Measurements from ENCODE around the gene ZNF652. TPM values are rescaled to one million over a fixed set of nuclear protein-coding genes. Genes with fewer than 3 reads are reported as not detected.

The ZNF652 gene
- total RNA-seq, 2 experiments from 2014 or later = 33.7 to 34.9 TPM

DNA sequence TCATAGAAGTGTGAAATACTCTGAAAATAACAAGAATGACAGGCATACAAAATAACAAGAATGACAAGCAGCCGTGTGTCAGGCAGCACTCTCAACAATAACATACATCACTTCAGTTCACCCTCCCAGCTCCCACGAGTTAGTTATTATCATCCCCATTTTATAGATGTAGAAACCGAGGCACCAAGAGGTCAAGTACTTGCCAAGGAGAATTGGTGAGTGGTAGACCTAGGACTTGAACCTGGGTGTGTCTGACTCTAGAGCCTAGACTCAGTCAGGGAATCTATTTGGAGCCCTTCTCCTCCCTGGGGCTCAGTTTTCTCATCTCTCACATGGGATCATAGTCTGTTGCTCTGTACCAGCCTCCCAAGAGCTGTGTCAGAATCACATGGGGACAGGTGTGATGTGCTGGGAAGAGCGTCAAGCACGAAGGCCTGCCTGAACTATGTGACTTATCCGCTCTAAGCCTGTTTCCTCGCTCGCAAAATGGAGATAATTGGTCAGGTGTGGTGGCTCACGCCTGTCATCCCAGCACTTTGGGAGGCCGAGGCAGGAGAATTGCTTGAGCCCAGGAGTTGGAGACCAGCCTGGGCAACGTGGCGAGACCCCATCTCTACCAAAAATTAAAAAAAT, 112.0 kb downstream of the ZNF652 start:
- H3K36me3 Mint-ChIP-seq (ENCODE audit: low read depth) = no peaks in the 10 kb centered on the region
- intact Hi-C loops (cut with DNase I, micrococcal nuclease) = no loop called here
- no peak for ATAC-seq (ENCODE audit: poor library complexity)

DNA sequence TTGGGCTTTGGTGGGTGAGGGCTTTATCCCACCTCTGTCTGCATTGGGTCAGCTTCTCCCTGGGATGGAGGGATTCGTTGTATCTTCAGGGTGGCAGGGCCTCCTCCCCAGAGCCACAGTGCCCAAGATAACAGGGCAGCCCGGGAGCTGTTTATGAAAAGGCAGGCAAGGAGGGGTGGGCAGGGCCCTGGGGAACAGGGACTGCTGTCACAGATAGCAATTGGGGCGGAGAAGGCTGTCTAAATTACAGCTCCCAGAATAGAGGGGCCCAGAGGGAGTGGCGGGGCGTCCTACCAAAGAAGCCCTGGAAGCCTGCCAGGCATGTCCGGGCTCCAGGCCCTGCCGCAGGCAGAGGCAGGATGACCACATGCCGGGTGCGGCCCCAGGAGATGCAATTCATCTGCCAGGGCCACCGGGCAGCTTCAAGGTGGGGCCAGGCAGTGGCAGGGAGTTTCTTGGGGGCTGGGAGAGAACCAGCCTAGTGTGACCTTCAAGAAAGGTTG, 112.7 kb downstream of the ZNF652 start:
- TF ChIP-seq, protein P1, sequence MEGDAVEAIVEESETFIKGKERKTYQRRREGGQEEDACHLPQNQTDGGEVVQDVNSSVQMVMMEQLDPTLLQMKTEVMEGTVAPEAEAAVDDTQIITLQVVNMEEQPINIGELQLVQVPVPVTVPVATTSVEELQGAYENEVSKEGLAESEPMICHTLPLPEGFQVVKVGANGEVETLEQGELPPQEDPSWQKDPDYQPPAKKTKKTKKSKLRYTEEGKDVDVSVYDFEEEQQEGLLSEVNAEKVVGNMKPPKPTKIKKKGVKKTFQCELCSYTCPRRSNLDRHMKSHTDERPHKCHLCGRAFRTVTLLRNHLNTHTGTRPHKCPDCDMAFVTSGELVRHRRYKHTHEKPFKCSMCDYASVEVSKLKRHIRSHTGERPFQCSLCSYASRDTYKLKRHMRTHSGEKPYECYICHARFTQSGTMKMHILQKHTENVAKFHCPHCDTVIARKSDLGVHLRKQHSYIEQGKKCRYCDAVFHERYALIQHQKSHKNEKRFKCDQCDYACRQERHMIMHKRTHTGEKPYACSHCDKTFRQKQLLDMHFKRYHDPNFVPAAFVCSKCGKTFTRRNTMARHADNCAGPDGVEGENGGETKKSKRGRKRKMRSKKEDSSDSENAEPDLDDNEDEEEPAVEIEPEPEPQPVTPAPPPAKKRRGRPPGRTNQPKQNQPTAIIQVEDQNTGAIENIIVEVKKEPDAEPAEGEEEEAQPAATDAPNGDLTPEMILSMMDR (IDR thresholded peaks at IDR 0.05) = no peak
- Mint-ChIP-seq H3K27me3 (peaks cover 17% of the 10 kb centered on the region), H3K9me3 (no peaks in the 10 kb centered on the region), H3K36me3 (ENCODE audit: low read depth) (no peaks in the 10 kb centered on the region), H3K4me1 (ENCODE audit: low read depth) (no peaks in the 10 kb centered on the region), H3K27ac (no peak overlapping the region), H3K4me3 (no peak overlapping the region)
- intact Hi-C loops (cut with DNase I, micrococcal nuclease) = no loop called here
- ATAC-seq (ENCODE audit: poor library complexity) (no peak), DNase-seq (no peak)
- Histone ChIP-seq H3K9me3 (ENCODE audit: control insufficient read depth in 1 of 2, insufficient read depth in 1 of 2, low read length in 2 of 2) (no peaks in the 10 kb centered on the region), H3K27me3 (ENCODE audit: control insufficient read depth in 1 of 2, insufficient read depth in 2 of 2, low read length in 2 of 2) (peaks cover 0 to 3% of the 10 kb centered on the region in 2 experiments), H3K4me3 (ENCODE audit: low read length) (no peak overlapping the region), H3K4me1 (ENCODE audit: insufficient read depth, low read length) (no peaks in the 10 kb centered on the region), H3K36me3 (ENCODE audit: insufficient read depth, low read length) (no peaks in the 10 kb centered on the region), H3K27ac (ENCODE audit: low read depth in 1 of 2, low read length in 2 of 2) (no peak overlapping the region)
- ChIA-PET POLR2A (no interaction called here), CTCF (no interaction called here)

More for the DNA sequence above, 112.0 kb downstream of the ZNF652 start:
- Histone ChIP-seq H3K27ac (ENCODE audit: low read depth in 1 of 2, low read length in 2 of 2) (no peak overlapping the region), H3K4me3 (ENCODE audit: low read length) (no peak overlapping the region), H3K9me3 (ENCODE audit: control insufficient read depth in 1 of 2, insufficient read depth in 1 of 2, low read length in 2 of 2) (no peaks in the 10 kb centered on the region), H3K27me3 (ENCODE audit: control insufficient read depth in 1 of 2, insufficient read depth in 2 of 2, low read length in 2 of 2) (peaks cover 0 to 3% of the 10 kb centered on the region in 2 experiments), H3K4me1 (ENCODE audit: insufficient read depth, low read length) (no peaks in the 10 kb centered on the region), H3K36me3 (ENCODE audit: insufficient read depth, low read length) (no peaks in the 10 kb centered on the region)
- H3K4me1 Mint-ChIP-seq (ENCODE audit: low read depth) = no peaks in the 10 kb centered on the region
- peaks cover 13% of the 10 kb centered on the region for H3K27me3 Mint-ChIP-seq
- H3K4me3 Mint-ChIP-seq = no peak overlapping the region
- no peaks in the 10 kb centered on the region for H3K9me3 Mint-ChIP-seq
- TF ChIP-seq, protein P1 (IDR thresholded peaks at IDR 0.05) = no peak
- no peak for DNase-seq
- ChIA-PET POLR2A (no interaction called here), CTCF (interaction anchor here (0.7 kb wide), 1 partner anchor 513 kb away, joined by 3 read pairs; no protein-coding TSS in a partner anchor)
- H3K27ac Mint-ChIP-seq = no peak overlapping the region

DNA sequence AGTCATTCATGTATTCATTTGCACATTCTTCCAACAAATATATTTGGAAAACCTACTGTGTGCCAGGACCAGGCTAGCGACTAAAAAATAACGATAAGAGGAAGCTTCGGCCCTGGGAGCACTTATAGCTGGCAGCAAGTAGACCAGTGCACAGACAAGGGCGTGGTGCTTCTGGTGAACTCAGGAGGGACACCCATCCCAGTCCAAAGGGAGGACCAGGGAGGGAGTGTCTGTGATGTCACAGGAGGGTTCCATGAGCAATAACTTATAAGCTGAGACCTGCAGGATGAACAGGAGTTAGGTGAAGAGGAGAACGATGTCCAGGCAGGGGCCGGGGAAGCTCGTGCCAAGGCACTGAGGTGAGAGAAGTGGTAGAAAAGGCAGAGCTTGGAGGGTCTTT, 114.1 kb downstream of the ZNF652 start:
- Histone ChIP-seq H3K4me3 (ENCODE audit: low read length) (no peak overlapping the region), H3K27me3 (ENCODE audit: control insufficient read depth in 1 of 2, insufficient read depth in 2 of 2, low read length in 2 of 2) (peaks cover 0 to 3% of the 10 kb centered on the region in 2 experiments), H3K4me1 (ENCODE audit: insufficient read depth, low read length) (no peaks in the 10 kb centered on the region), H3K27ac (ENCODE audit: low read depth in 1 of 2, low read length in 2 of 2) (no peak overlapping the region), H3K9me3 (ENCODE audit: control insufficient read depth in 1 of 2, insufficient read depth in 1 of 2, low read length in 2 of 2) (no peaks in the 10 kb centered on the region), H3K36me3 (ENCODE audit: insufficient read depth, low read length) (no peaks in the 10 kb centered on the region)
- no peak for DNase-seq
- ChIA-PET CTCF (no interaction called here), POLR2A (interaction anchor here (0.6 kb wide), 1 partner anchor 389 kb away, joined by 3 read pairs; no protein-coding TSS in a partner anchor)
- Mint-ChIP-seq H3K27me3 (peaks cover 17% of the 10 kb centered on the region), H3K4me1 (ENCODE audit: low read depth) (no peaks in the 10 kb centered on the region), H3K9me3 (no peaks in the 10 kb centered on the region), H3K36me3 (ENCODE audit: low read depth) (no peaks in the 10 kb centered on the region), H3K27ac (no peak overlapping the region), H3K4me3 (no peak overlapping the region)
- TF ChIP-seq, protein P1 (IDR thresholded peaks at IDR 0.05) = no peak
- no peak for ATAC-seq (ENCODE audit: poor library complexity)
- intact Hi-C loops (cut with DNase I, micrococcal nuclease) = no loop called here
